Smooth muscle cell of the coronary artery (primary cell): ENCODE measurements around the gene CIAO2A. TPM values are rescaled to one million over a fixed set of nuclear protein-coding genes. Genes with fewer than 3 reads are reported as not detected.

ENCODE experiments used
- total RNA-seq: library from RNA; depleted of rRNA; stranded (reverse); fragments of >200 nt; gene quantifications from 2 replicates; pipeline ENCODE4 v1.2.3, GENCODE V29; 2014; ENCODE audit warnings: low replicate concordance

Gene CIAO2A
- 20.2 and 49.8 TPM in 2 replicates for total RNA-seq

GRCh38 chr15:64093627-64094417 lies at the start of gene CIAO2A:
Gene CIAO2A (minus strand): TSS chr15:64093838. CDS start chr15:64093768, 70 bp downstream.

GRCh38 chr15:64095795-64096667 lies 2.4 kb upstream of the CIAO2A start, which contains the start of gene SNX1:
Gene SNX1 (plus strand): TSS chr15:64095982. CDS start chr15:64096014, 32 bp downstream.

GRCh38 chr15:64046421-64047153 lies 47.1 kb downstream of the CIAO2A start, which contains the start of gene DAPK2:
Gene DAPK2 (minus strand): TSS chr15:64046485. CDS start chr15:64040261, 6,224 bp downstream.

Other genes starting within 250 kb of the CIAO2A start
- gene DAPK2, start 47.4 kb downstream of the CIAO2A start, total RNA-seq = 0.30 and 8.1 TPM in 2 replicates
- gene SNX1, start 2.1 kb upstream of the CIAO2A start, total RNA-seq = 39.0 and 45.2 TPM in 2 replicates
- 0.23 and 0.47 TPM in 2 replicates for gene SNX22, start 57.9 kb upstream of the CIAO2A start, total RNA-seq
- 1,374 and 1,538 TPM in 2 replicates for gene PPIB, start 69.2 kb upstream of the CIAO2A start, total RNA-seq